SK-N-SH (cell line): ENCODE measurements around the gene PSMF1. TPM values are rescaled to one million over a fixed set of nuclear protein-coding genes. Genes with fewer than 3 reads are reported as not detected.

ENCODE experiments used
- CTCF ChIA-PET: fragments of 300-600, 350-600 bp; formaldehyde crosslinking; extraction: SDS; loops from one replicate; lab custom pipeline; 2021; lab: Yijun Ruan, JAX
- POLR2A ChIA-PET: fragments of 350-600 bp; sonication (Branson Sonifier 250); formaldehyde crosslinking; extraction: SDS; loops from one replicate; lab custom pipeline; 2020; ENCODE audit warnings: antibody characterized with exemption, inconsistent platforms; lab: Yijun Ruan, JAX
- DNase-seq: peaks from one replicate; pipeline ENCODE4 v3.0.0; 2012
- H2AFZ ChIP-seq: fragments of 200-600 bp; sonication (generic); 2 replicates; pipeline ENCODE4 v1.8.1; 2016; ENCODE audit warnings: antibody characterized with exemption, mild to moderate bottlenecking, low read depth
- H3F3A ChIP-seq: fragments of 200-600 bp; sonication (generic); replicated peaks from 2 replicates; pipeline ENCODE3; 2016; ENCODE audit warnings: antibody characterized with exemption, mild to moderate bottlenecking; ENCODE audit not compliant: insufficient read depth
- H3K27ac ChIP-seq, 2 experiments: fragments of 200-500 bp in 1 of 2; fragments of 200-600 bp in 1 of 2; sonication (Bioruptor generic) in 1 of 2; sonication (generic), shearing (Covaris generic) in 1 of 2; 2 replicates each; pipeline versions ENCODE4 v1.5.1 to v1.6.1; 2014 to 2016; ENCODE audit warnings: low read depth in 2 of 2, inconsistent platforms in 1 of 2, low read length in 1 of 2, mild to moderate bottlenecking in 1 of 2, mixed read lengths in 1 of 2
- H3K27me3 ChIP-seq: fragments of 200-600 bp; sonication (generic), shearing (Covaris generic); 2 replicates; pipeline ENCODE4 v1.6.1; 2016; ENCODE audit warnings: mixed run types; ENCODE audit not compliant: insufficient read depth
- H3K36me3 ChIP-seq, 2 experiments: fragments of 200-500 bp in 1 of 2; fragments of 200-600 bp in 1 of 2; sonication (Bioruptor generic) in 1 of 2; sonication (generic) in 1 of 2; replicated peaks in 1 of 2; 2 replicates each; pipeline versions ENCODE3 to v1.5.1; 2014 to 2016; ENCODE audit warnings: low read length in 1 of 2, mild to moderate bottlenecking in 1 of 2; ENCODE audit not compliant: insufficient read depth in 2 of 2, control insufficient read depth in 1 of 2
- H3K4me1 ChIP-seq, 2 experiments: fragments of 200-500 bp in 1 of 2; fragments of 200-600 bp in 1 of 2; sonication (Bioruptor generic) in 1 of 2; sonication (generic), shearing (Covaris generic) in 1 of 2; 2 replicates each; pipeline versions ENCODE4 v1.5.1 to v1.6.1; 2014 to 2016; ENCODE audit warnings: low read depth in 1 of 2, low read length in 1 of 2, mixed run types in 1 of 2; ENCODE audit not compliant: insufficient read depth in 2 of 2, control insufficient read depth in 1 of 2
- H3K4me2 ChIP-seq: fragments of 200-600 bp; sonication (generic), shearing (Covaris generic); 2 replicates; pipeline ENCODE4 v1.6.1; 2017; ENCODE audit warnings: mixed run types
- H3K4me3 ChIP-seq, 2 experiments: fragments of 200-500 bp in 1 of 2; fragments of 200-600 bp in 1 of 2; sonication (Bioruptor generic) in 1 of 2; sonication (generic), shearing (Covaris generic) in 1 of 2; 2 replicates each; pipeline versions ENCODE4 v1.5.1 to v1.8.1; 2014 to 2016; ENCODE audit warnings: low read depth in 2 of 2, inconsistent platforms in 1 of 2, low read length in 1 of 2, mild to moderate bottlenecking in 1 of 2, mixed read lengths in 1 of 2, moderate library complexity in 1 of 2
- H3K79me2 ChIP-seq: fragments of 200-600 bp; sonication (generic); 2 replicates; pipeline ENCODE4 v1.8.1; 2017; ENCODE audit warnings: mild to moderate bottlenecking; ENCODE audit not compliant: insufficient read depth
- H3K9ac ChIP-seq: fragments of 200-600 bp; sonication (generic); 2 replicates; pipeline ENCODE4 v1.6.1; 2017; ENCODE audit warnings: mixed run types
- H3K9me2 ChIP-seq: fragments of 200-600 bp; sonication (generic); 2 replicates; pipeline ENCODE4 v1.6.1; 2017; ENCODE audit warnings: mixed run types
- H3K9me3 ChIP-seq: fragments of 200-600 bp; sonication (generic); 2 replicates; pipeline ENCODE4 v1.6.1; 2017; ENCODE audit warnings: mixed run types, mild to moderate bottlenecking, moderate library complexity
- H4K20me1 ChIP-seq: fragments of 200-600 bp; sonication (generic); 2 replicates; pipeline ENCODE4 v1.6.1; 2017; ENCODE audit warnings: mild to moderate bottlenecking, mixed run types; ENCODE audit not compliant: insufficient read depth
- CHD2 ChIP-seq: fragments of 150-350 bp; IDR thresholded peaks from 2 replicates; pipeline ENCODE4 v1.6.1; 2018; ENCODE audit warnings: low read length; ENCODE audit not compliant: partially characterized antibody
- ELF1 ChIP-seq: IDR thresholded peaks from 2 replicates; pipeline ENCODE4 v1.4.0; 2012
- EZH2phosphoT487 ChIP-seq: fragments of 200-600 bp; sonication (generic); IDR thresholded peaks from 2 replicates; pipeline ENCODE4 v1.6.1; 2017; ENCODE audit warnings: low read depth, mixed run types, mild to moderate bottlenecking, antibody characterized with exemption, moderate library complexity, borderline replicate concordance
- FOSL2 ChIP-seq: IDR thresholded peaks from 2 replicates; pipeline ENCODE4 v1.4.0; 2012; ENCODE audit warnings: low read depth, mild to moderate bottlenecking, moderate library complexity, borderline replicate concordance
- FOXJ3 ChIP-seq: sonication (generic); formaldehyde crosslinking; IDR thresholded peaks from 2 replicates; pipeline ENCODE4 v1.5.1; 2020; ENCODE audit warnings: mild to moderate bottlenecking, missing genetic modification reagents
- FOXM1 ChIP-seq: IDR thresholded peaks from 2 replicates; pipeline ENCODE4 v1.4.0; 2012; ENCODE audit warnings: low read depth, mild to moderate bottlenecking
- GATA2 ChIP-seq: sonication (generic); formaldehyde crosslinking; IDR thresholded peaks from 2 replicates; pipeline ENCODE4 v1.5.0; 2020; ENCODE audit warnings: mild to moderate bottlenecking, missing genetic modification reagents
- IRF3 ChIP-seq: fragments of 150-350 bp; IDR thresholded peaks from 2 replicates; pipeline ENCODE4 v1.6.1; 2016; ENCODE audit warnings: mild to moderate bottlenecking, low read depth, low read length
- JUND ChIP-seq: IDR thresholded peaks from 2 replicates; pipeline ENCODE4 v1.4.0; 2012
- MAX ChIP-seq: IDR thresholded peaks from 2 replicates; pipeline ENCODE4 v1.4.0; 2012; ENCODE audit warnings: low read depth
- MEF2A ChIP-seq: IDR thresholded peaks from 2 replicates; pipeline ENCODE4 v1.4.0; 2012; ENCODE audit warnings: low read depth, borderline replicate concordance
- MXI1 ChIP-seq: IDR thresholded peaks from 2 replicates; pipeline ENCODE4 v1.6.1; 2012; ENCODE audit warnings: mild to moderate bottlenecking, low read depth, low read length, improper control_type of control experiment
- NFIC ChIP-seq: IDR thresholded peaks from 2 replicates; pipeline ENCODE4 v1.4.0; 2012; ENCODE audit warnings: borderline replicate concordance
- RAD21 ChIP-seq: IDR thresholded peaks from 2 replicates; pipeline ENCODE4 v1.6.1; 2012; ENCODE audit warnings: mild to moderate bottlenecking, low read length
- RCOR1 ChIP-seq: fragments of 150-350 bp; IDR thresholded peaks from 2 replicates; pipeline ENCODE4 v1.6.1; 2017; ENCODE audit warnings: antibody characterized with exemption, low read length
- RFX5 ChIP-seq: IDR thresholded peaks from 2 replicates; pipeline ENCODE4 v1.6.1; 2012; ENCODE audit warnings: mild to moderate bottlenecking, improper control_type of control experiment, low read length
- SIN3A ChIP-seq: IDR thresholded peaks from 2 replicates; pipeline ENCODE4 v1.6.1; 2012; ENCODE audit warnings: low read depth, mild to moderate bottlenecking, low read length, moderate library complexity, borderline replicate concordance
- WGBS: methylation state at CpG from one replicate; pipeline ENCODE4 v1.1.6; 2017; ENCODE audit warnings: low lambda C conversion rate; 5-methylcytosine and 5-hydroxymethylcytosine counted together
- polyA plus RNA-seq, 3 experiments: library from polyadenylated mRNA; depleted of rRNA; stranded (reverse); fragments of >200 nt; gene quantifications; 2 replicates each; pipeline ENCODE4 v1.2.3, GENCODE V29; 2012
- TF ChIP-seq, protein P1 (sequence below): IDR thresholded peaks from 2 replicates; pipeline ENCODE4 v1.6.1; 2012; ENCODE audit warnings: mild to moderate bottlenecking, low read depth, low read length, moderate library complexity
- TF ChIP-seq, protein P2 (sequence below): IDR thresholded peaks from 2 replicates; pipeline ENCODE4; 2012

PSMF1 gene
- polyA plus RNA-seq, 1 of the 3 experiments (the other 2 are of a cell fraction) = 103 TPM

DNA sequence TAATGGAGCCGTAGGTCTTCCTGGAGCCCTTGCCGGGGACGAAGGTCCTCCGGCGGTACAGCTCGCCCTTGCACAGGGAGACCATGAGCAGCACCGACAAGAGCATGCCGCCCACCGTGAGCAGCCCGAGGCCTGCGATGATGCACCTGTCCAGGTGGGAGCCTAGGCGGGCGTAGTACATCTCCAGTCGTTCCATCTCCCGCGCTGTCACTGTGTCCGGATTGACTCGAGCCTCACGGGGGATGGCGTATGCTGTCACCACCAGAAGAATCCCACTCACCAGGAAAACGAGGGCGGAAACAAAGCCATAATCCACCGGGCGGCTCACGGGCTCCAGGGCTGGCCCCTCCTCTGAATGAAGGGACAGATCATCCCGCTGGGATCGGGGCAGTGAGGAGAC lies 62.5 kb downstream of the PSMF1 start:
- no peak overlapping the region for H3K4me3 ChIP-seq
- no peaks in the 10 kb centered on the region for H3K79me2 ChIP-seq
- DNase-seq = no peak
- H3K27ac ChIP-seq = no peak overlapping the region
- H2AFZ ChIP-seq = no peak overlapping the region
- H3K9me3 ChIP-seq = no peaks in the 10 kb centered on the region
- CTCF ChIA-PET = interaction anchor here (1.2 to 3.8 kb wide), 3 partner anchors 31 to 225 kb away, joined by 3 to 13 read pairs (median 3); no protein-coding TSS in a partner anchor
- peaks cover 0 to 1% of the 10 kb centered on the region in 2 experiments; a peak in 1 of 4 replicates for H3K4me1 ChIP-seq
- H3K9me2 ChIP-seq = no peaks in the 10 kb centered on the region
- no peak overlapping the region for H3K4me2 ChIP-seq
- WGBS = 100% methylated on average over 12 of the region's 27 CpGs
- TF ChIP-seq, protein P1, sequence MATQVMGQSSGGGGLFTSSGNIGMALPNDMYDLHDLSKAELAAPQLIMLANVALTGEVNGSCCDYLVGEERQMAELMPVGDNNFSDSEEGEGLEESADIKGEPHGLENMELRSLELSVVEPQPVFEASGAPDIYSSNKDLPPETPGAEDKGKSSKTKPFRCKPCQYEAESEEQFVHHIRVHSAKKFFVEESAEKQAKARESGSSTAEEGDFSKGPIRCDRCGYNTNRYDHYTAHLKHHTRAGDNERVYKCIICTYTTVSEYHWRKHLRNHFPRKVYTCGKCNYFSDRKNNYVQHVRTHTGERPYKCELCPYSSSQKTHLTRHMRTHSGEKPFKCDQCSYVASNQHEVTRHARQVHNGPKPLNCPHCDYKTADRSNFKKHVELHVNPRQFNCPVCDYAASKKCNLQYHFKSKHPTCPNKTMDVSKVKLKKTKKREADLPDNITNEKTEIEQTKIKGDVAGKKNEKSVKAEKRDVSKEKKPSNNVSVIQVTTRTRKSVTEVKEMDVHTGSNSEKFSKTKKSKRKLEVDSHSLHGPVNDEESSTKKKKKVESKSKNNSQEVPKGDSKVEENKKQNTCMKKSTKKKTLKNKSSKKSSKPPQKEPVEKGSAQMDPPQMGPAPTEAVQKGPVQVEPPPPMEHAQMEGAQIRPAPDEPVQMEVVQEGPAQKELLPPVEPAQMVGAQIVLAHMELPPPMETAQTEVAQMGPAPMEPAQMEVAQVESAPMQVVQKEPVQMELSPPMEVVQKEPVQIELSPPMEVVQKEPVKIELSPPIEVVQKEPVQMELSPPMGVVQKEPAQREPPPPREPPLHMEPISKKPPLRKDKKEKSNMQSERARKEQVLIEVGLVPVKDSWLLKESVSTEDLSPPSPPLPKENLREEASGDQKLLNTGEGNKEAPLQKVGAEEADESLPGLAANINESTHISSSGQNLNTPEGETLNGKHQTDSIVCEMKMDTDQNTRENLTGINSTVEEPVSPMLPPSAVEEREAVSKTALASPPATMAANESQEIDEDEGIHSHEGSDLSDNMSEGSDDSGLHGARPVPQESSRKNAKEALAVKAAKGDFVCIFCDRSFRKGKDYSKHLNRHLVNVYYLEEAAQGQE = no peak
- TF ChIP-seq FOSL2 (no peak), NFIC (no peak), RCOR1 (no peak), JUND (no peak), ELF1 (no peak), MXI1 (no peak), MEF2A (no peak), MAX (no peak), FOXJ3 (no peak), GATA2 (no peak), RAD21 (no peak), IRF3 (no peak), SIN3A (no peak), EZH2phosphoT487 (no peak), FOXM1 (no peak), CHD2 (no peak), RFX5 (no peak)
- TF ChIP-seq, protein P2, sequence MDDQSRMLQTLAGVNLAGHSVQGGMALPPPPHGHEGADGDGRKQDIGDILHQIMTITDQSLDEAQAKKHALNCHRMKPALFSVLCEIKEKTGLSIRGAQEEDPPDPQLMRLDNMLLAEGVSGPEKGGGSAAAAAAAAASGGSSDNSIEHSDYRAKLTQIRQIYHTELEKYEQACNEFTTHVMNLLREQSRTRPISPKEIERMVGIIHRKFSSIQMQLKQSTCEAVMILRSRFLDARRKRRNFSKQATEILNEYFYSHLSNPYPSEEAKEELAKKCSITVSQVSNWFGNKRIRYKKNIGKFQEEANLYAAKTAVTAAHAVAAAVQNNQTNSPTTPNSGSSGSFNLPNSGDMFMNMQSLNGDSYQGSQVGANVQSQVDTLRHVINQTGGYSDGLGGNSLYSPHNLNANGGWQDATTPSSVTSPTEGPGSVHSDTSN = no peak
- no peaks in the 10 kb centered on the region for H4K20me1 ChIP-seq
- H3K27me3 ChIP-seq = no peaks in the 10 kb centered on the region
- H3K9ac ChIP-seq = no peak overlapping the region
- H3F3A ChIP-seq = no peaks in the 10 kb centered on the region
- POLR2A ChIA-PET = no interaction called here
- peaks cover 0 to 2% of the 10 kb centered on the region in 2 experiments for H3K36me3 ChIP-seq
